NCI-H187 treated with DMSO at 0.1 percent for 48 hours (cell line): ENCODE measurements around the gene IFRD1.
A peak's percentile ranks its signal among the peaks of the same experiment; 100 is the strongest.
"Not testable (repeated sequence)": the region's sequence is repeated elsewhere in the genome, so short reads cannot be mapped to it uniquely, and the experiment has no call there.

Source experiments
- DNase-seq: peaks from one replicate; lab custom pipeline; 2025; lab: John Stamatoyannopoulos, UW

IFRD1 gene

DNA sequence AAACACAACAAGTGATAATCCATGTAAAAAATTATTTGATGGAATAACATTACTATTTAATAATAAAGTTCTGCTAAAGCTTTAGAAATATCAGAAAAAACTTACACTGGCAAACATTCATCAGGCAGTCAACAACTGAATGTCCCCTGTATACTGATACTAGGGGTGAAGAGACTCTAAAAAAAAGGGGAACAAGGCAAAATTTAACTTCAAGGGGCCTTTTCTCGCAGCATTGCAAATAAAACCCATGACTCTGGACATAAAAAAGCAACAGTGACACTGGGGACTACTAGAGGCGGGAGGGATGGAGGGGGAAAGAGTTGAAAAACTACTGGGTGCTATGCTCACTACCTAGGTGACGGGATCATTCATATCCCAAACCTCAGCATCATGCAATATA lies 5.8 kb upstream of the IFRD1 start:
- no peak for DNase-seq

DNA sequence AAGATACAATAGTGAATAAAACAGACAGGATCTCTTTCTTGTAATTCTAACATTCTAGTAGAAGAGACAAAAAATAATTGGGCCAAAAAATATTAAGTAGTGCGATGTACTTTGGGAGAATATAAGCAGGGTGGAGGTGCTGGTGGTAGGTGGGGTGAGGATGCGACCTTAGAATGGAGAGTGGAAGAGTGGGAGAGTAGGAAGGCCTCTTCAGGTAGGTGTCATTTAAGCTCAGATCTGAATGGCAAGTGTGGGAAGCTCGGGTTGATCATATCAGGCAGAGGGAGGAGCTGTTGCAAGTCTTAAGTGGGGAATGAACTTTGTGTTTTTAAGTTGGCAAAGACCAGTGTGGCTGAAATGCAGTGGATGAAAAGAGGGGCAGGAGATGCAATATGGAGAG lies 3.8 kb upstream of the IFRD1 start:
- no peak for DNase-seq

DNA sequence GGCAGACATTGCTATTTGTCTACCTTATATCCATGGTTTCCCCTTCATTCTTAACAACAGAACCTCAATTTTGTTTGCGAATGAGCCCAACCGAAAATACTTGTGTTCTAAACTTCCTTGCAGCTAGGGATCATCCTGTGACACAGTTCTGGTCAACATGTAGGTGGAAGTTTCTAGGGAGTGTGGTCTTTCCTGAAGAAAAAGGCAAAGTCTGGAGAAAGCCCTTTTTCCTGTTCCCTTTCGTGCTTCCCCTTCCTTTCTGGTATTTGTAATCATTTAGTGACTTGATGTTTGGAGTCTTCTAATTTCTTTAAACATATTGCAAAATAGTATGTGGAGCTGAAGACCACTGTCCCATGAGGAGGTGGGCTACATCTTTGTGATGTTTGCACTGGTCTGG lies 2.9 kb upstream of the IFRD1 start:
- DNase-seq: no peak

DNA sequence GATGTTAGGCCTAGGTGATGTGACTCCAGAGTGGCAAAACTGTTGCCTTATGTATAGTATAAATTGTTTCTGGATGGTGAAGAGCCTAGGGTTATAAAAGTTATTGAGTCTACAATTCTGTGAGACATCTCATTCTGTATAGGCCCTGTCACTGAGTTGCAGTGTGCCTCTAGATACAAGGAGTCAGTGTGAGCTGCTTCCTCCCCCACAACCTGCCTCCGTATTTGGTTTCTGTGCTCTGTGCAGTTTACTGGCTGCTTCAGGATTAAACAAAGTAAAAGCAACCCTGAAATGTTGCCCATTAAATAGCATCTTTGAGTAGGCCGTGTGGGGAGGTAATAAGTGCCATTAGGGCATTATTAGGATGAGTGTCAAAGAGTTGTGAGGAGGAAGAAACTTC lies 1.9 kb upstream of the IFRD1 start:
- no peak for DNase-seq

DNA sequence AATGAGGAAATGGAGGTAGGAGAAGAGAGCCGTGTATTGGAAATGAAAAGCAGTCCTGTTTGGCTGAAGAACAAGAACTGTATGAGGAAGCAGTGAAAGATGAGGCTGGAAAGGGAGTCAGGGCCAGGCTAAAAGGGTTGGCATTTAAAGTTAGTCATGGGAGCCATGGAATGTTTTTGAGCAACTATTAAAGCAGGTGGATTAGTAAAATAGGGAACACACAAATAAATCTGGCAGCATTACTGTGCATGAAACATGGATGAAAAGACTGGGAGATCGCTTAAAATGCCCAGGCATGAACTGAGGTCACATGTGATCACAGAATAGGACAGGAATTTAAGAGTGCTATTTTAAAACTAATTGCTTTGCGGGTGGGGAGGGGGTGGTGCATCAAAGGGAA lies 1.4 kb upstream of the IFRD1 start:
- no peak for DNase-seq

DNA sequence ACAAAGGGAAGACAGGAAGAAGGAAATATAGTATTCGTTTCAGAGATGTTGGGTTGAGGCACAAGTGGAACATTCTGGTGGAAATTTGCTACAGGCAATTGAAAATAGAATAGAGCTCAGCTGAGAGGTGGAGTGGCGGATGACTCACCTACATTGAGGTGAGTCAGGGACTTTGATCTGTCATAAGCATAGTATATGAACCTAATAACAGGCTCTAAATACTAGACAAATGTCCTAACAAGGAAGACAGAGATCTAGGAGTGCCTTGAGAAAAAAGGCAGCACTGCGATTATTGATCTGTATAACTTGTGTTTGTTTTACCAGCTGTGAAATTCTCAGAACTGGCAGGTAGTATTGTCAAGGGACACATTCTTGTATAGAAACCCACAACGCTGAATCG lies 907 bp upstream of the IFRD1 start:
- no peak for DNase-seq

GRCh38 chr7:112450807-112451761 lies 824 bp downstream of the IFRD1 start:
- DNase-seq: peak; percentile 93

DNA sequence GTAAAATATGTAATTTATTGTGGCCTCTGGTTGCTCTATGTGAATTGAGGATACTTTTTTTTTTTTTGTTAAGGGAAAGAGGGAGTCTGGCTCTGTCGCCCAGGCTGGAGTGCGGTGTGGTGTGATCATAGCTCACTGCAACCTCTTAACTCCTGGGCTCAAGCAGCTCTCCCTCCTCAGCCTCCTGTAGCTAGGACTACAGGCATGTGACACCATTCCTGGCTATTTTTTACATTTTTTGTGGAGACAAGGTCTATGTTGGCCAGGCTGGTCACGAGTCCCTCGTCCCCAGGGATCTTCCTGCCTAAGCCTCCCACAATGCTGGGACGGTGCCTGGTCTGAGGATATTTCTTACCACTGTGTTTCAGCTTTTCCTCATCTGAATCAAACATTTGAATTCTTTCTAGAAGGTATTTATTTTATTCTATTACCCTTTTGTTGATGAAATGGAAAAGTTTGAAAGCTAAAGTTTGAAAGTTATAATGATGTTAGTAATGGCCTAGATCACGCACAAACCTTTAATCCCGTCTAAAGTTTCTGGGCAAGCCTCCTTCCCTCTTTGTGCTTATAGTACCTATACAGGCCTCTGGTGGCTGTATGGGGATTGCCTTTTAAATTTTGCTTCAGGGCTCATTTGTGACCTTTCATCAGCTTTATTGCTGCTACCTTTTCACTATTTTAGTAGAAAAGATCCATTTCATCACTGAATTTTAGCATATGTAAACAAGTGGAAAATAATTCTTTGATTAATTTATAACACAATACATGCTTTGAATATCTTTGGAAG lies 2.0 kb downstream of the IFRD1 start:
- DNase-seq: no peak

DNA sequence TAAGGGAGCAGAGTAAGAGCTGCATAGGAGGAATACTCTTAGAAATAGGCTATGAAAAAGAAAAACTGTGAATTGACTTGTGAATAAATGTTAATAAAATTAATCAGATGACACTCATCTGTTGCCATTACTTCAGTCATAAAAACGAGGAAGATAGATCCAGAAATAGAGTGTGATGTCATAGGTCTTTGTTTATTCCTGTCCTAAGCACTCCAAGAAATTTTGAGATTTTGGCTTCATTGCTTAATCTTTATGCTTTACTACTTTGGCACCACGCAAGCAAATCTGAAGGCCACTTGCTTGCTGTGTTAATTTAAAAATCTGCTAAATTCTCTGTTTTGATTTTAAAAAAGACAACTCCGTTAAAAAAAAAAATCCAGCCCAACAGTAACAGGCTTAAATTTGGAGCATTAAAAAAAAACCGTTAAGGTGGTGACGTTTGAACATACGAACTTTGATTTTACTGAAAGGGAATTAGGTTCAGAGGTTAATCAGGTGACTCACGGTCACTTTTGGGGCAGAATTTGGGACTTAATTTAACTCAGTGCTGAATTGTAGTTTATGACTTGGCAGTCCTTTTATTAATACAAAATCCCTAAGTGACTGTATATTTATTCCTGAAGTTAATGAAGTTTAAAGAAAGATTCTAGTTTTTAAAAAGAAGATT lies 3.4 kb downstream of the IFRD1 start:
- no peak for DNase-seq

DNA sequence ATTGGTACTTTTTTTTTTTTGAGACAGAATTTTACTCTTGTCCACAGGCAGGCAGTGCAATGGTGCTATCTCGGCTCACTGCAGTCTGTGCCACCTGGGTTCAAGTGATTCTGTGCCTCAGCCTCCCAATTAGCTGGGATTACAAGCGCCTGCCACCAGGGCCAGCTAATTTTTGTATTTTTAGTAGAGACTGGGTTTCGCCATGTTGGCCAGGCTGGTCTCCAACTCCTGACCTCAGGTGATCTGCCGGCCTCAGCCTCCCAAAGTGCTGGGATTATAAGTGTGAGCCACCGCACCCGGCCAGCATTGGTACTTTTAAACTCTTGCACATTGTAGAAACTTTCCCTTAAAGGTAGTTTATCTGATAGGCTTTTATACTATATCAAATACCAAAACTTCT lies 3.9 kb downstream of the IFRD1 start:
- DNase-seq: not testable (repeated sequence)

- DNase-seq: no peak
Observed at GRCh38 chr7:112459645-112460044, 9.4 kb downstream of the IFRD1 start.

DNA sequence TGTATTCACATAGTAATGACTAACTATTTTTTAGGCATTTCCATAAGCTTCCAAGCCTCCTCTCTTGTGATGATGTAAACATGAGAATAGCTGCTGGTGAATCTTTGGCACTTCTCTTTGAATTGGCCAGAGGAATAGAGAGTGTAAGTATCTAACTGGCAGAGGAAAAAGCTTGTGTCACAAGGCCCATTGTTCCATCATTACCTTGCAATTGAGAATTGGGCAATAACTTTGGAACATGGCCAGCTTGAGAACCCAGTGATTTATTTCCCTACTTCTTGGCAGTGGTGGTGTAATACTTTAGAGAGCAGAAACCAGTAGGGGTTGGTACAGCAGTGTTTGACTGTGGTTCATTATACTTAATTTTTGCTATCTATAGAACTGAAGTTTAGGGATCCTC lies 12.0 kb downstream of the IFRD1 start:
- DNase-seq: no peak

- no peak for DNase-seq
Observed at GRCh38 chr7:112467867-112468266, 17.6 kb downstream of the IFRD1 start.

DNA sequence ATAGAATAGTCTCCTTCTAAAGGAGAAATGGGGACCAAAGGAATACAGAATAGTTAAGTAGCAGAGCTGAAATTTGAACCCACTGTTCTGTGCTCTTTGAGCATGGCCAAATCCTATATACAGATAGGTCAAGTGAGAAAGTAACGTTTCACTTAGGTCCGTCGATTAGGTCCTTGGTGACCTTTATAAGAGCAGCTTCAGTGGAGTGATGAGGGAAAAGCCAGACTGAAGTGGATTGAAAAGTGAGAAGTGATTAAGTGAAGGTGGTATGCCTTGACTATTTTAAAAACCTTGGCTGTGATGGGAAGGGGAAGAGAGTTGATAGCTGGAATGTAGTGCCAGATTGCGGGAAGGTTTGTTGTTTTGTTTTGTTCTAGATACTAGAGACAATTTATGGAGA lies 19.9 kb downstream of the IFRD1 start:
- DNase-seq: no peak

- DNase-seq: no peak
Observed at GRCh38 chr7:112476390-112477052, 26.3 kb downstream of the IFRD1 start.

- no peak for DNase-seq
Observed at GRCh38 chr7:112481121-112481736, 31.0 kb downstream of the IFRD1 start.

- no peak for DNase-seq
Observed at GRCh38 chr7:112481833-112482670, 31.8 kb downstream of the IFRD1 start.

- no peak for DNase-seq
Observed at GRCh38 chr7:112484671-112485167, 34.5 kb downstream of the IFRD1 start.

DNA sequence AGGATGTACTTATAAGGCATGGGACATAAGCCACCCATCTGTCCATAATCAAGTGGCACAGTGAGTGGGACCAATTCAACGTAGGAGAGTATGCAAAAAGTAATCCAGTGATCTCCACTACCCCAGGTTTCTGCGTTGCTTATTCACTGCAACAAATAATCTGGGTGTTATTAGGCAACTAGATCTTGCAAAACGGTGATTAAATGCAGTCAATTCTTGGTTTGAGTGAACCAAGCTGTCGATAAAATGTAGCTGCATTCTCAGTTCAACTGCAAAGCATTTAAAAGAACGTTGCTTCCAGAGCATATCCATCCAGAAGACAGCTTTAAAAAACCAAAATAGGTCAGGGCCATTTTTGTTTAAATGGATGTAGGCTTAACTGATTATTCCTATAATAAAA lies 35.5 kb downstream of the IFRD1 start:
- no peak for DNase-seq

- DNase-seq: no peak
Observed at GRCh38 chr7:112487457-112488263, 37.4 kb downstream of the IFRD1 start.
